Upper lobe of left lung (tissue), 6 donors: ENCODE measurements around the gene PAFAH1B1. TPM values are rescaled to one million over a fixed set of nuclear protein-coding genes. Genes with fewer than 3 reads are reported as not detected.
"Not testable (repeated sequence)": the region's sequence is repeated elsewhere in the genome, so short reads cannot be mapped to it uniquely, and the experiment has no call there.

Experiments used
- ATAC-seq, 2 donors: fragments of 200-7000 bp; cut with Tn5 transposase; one replicate each; pipeline ENCODE4 v1.9.1; 2022; ENCODE audit warnings: mild to moderate bottlenecking in 2 of 2, moderate library complexity in 2 of 2; ENCODE audit not compliant: low FRiP score in 2 of 2
- DNase-seq, 2 donors: peaks; one replicate each; pipeline ENCODE4 v3.0.0-alpha.2; 2019 to 2020
- H3K27ac ChIP-seq, 4 donors: fragments of 200-600 bp; sonication (generic); one replicate each; pipeline ENCODE4 v1.5.1; 2016 to 2019
- H3K27me3 ChIP-seq, 4 donors: fragments of 200-600 bp; sonication (generic); one replicate each; pipeline ENCODE4 v1.5.1; 2017 to 2019
- H3K36me3 ChIP-seq, 4 donors: fragments of 200-600 bp; sonication (generic); one replicate each; pipeline ENCODE4 v1.5.1; 2016 to 2019
- H3K4me1 ChIP-seq, 4 donors: fragments of 200-600 bp; sonication (generic); one replicate each; pipeline ENCODE4 v1.5.1; 2018 to 2019
- H3K4me3 ChIP-seq, 4 donors: fragments of 200-600 bp; sonication (generic); one replicate each; pipeline ENCODE4 v1.5.1; 2017 to 2019; ENCODE audit warnings: mild to moderate bottlenecking in 2 of 4, moderate library complexity in 1 of 4
- H3K9me3 ChIP-seq, 4 donors: fragments of 200-600 bp; sonication (generic); one replicate each; pipeline ENCODE4 v1.5.1; 2018 to 2019
- CTCF ChIP-seq, 6 experiments: fragments of 450-650 bp in 4 of 6; fragments of 200-600 bp in 2 of 6; sonication (generic) in 2 of 6; IDR thresholded peaks; one replicate each; pipeline ENCODE4 v1.5.1; 2016 to 2019; ENCODE audit warnings: antibody characterized with exemption in 6 of 6
- EP300 ChIP-seq, 4 donors: sonication (generic); formaldehyde crosslinking; IDR thresholded peaks; one replicate each; pipeline ENCODE4 v1.5.1; 2017; ENCODE audit warnings: antibody characterized with exemption in 4 of 4, control low read depth in 2 of 4
- POLR2A ChIP-seq, 4 donors: fragments of 450-650 bp; IDR thresholded peaks; one replicate each; pipeline ENCODE4 v1.5.1; 2016 to 2017; ENCODE audit warnings: antibody characterized with exemption in 4 of 4, mild to moderate bottlenecking in 2 of 4
- POLR2AphosphoS5 ChIP-seq, 2 donors: sonication (generic); formaldehyde crosslinking; IDR thresholded peaks; one replicate each; pipeline ENCODE4 v1.5.1; 2017; ENCODE audit warnings: antibody characterized with exemption in 2 of 2
- WGBS, 2 donors: methylation state at CpG; one replicate each; pipeline ENCODE4 v1.1.5; 2017 to 2018; 5-methylcytosine and 5-hydroxymethylcytosine counted together
- total RNA-seq, 6 donors: library from RNA; depleted of rRNA in 4 of 6; stranded (reverse); fragments of >200 nt in 4 of 6; gene quantifications; one replicate each; pipeline versions ENCODE4 v1.1.0 to v1.2.1, GENCODE V29; 2016 to 2021
- donor health status: DM: no; HTN: no; CAD: no; lungs with moderate emphysema.
- donor health status: DM: no; HTN: yes; CAD: no; lungs with severe emphysema.

The PAFAH1B1 gene
- total RNA-seq, 6 donors from 2014 or later = 81.7 to 258 (median 114) TPM

GRCh38 chr17:2566056-2566455 lies 27.4 kb upstream of the PAFAH1B1 start:
- H3K4me3 ChIP-seq = no peak overlapping the region
- H3K9me3 ChIP-seq = peaks cover 0 to 2% (median 0%) of the 10 kb centered on the region in 4 donors
- no peaks in the 10 kb centered on the region for H3K36me3 ChIP-seq
- no peak overlapping the region for H3K27ac ChIP-seq
- TF ChIP-seq POLR2A (IDR thresholded peaks at IDR 0.05) (no peak), CTCF (IDR thresholded peaks at IDR 0.05) (no peak), EP300 (IDR thresholded peaks at IDR 0.05) (no peak), POLR2AphosphoS5 (IDR thresholded peaks at IDR 0.05) (no peak)
- ATAC-seq = no peak
- peaks cover 0 to 7% (median 2%) of the 10 kb centered on the region in 4 donors for H3K4me1 ChIP-seq
- H3K27me3 ChIP-seq = no peaks in the 10 kb centered on the region
- no peak for DNase-seq
- WGBS, 2 donors = 78 to 81% methylated on average over 3 of the region's 3 CpGs

- Histone ChIP-seq H3K36me3 (no peaks in the 10 kb centered on the region), H3K4me1 (peaks cover 0 to 5% (median 0%) of the 10 kb centered on the region in 4 donors), H3K4me3 (no peak overlapping the region), H3K27ac (peak overlapping the region in 3 of 4 donors; percentile 30 to 67 (median 42)), H3K9me3 (no peaks in the 10 kb centered on the region), H3K27me3 (no peaks in the 10 kb centered on the region)
- WGBS, 2 donors = 55 to 68% methylated on average over 4 of the region's 4 CpGs
- DNase-seq = no peak
- TF ChIP-seq POLR2A (IDR thresholded peaks at IDR 0.05) (no peak), CTCF (IDR thresholded peaks at IDR 0.05) (no peak), POLR2AphosphoS5 (IDR thresholded peaks at IDR 0.05) (no peak), EP300 (IDR thresholded peaks at IDR 0.05) (no peak)
- ATAC-seq = no peak
Observed at GRCh38 chr17:2571523-2572303, 21.7 kb upstream of the PAFAH1B1 start.

- peak overlapping the region in 3 of 4 donors; percentile 30 to 67 (median 42) for H3K27ac ChIP-seq
- not testable (repeated sequence) for ATAC-seq, H3K36me3 ChIP-seq, H3K9me3 ChIP-seq, H3K4me1 ChIP-seq, H3K27me3 ChIP-seq, H3K4me3 ChIP-seq
- WGBS, 2 donors = 44 to 62% methylated on average over 7 of the region's 7 CpGs
- TF ChIP-seq POLR2A (IDR thresholded peaks at IDR 0.05) = peak in 2 of 4 donors; percentile 5 to 40
- TF ChIP-seq POLR2AphosphoS5 (IDR thresholded peaks at IDR 0.05) = peak in 1 of 2 donors; percentile 7
- TF ChIP-seq EP300 (IDR thresholded peaks at IDR 0.05) = peak in 1 of 4 donors; percentile 22
- peak in 1 of 2 donors; percentile 63 for DNase-seq
Observed at GRCh38 chr17:2572304-2572609, 21.2 kb upstream of the PAFAH1B1 start.

GRCh38 chr17:2580151-2580550 lies 13.3 kb upstream of the PAFAH1B1 start:
- Histone ChIP-seq H3K4me1 (no peaks in the 10 kb centered on the region), H3K27ac (no peak overlapping the region), H3K27me3 (no peaks in the 10 kb centered on the region), H3K9me3 (no peaks in the 10 kb centered on the region), H3K4me3 (no peak overlapping the region), H3K36me3 (no peaks in the 10 kb centered on the region)
- DNase-seq = no peak
- TF ChIP-seq POLR2A (IDR thresholded peaks at IDR 0.05) = no peak
- no peak for ATAC-seq
- 64 to 75% methylated on average over 4 of the region's 4 CpGs for WGBS, 2 donors

GRCh38 chr17:2580661-2581060 lies 12.8 kb upstream of the PAFAH1B1 start:
- Histone ChIP-seq H3K4me3 (no peak overlapping the region), H3K9me3 (no peaks in the 10 kb centered on the region), H3K4me1 (no peaks in the 10 kb centered on the region), H3K27me3 (no peaks in the 10 kb centered on the region), H3K27ac (no peak overlapping the region), H3K36me3 (no peaks in the 10 kb centered on the region)
- TF ChIP-seq CTCF (IDR thresholded peaks at IDR 0.05) (no peak), EP300 (IDR thresholded peaks at IDR 0.05) (no peak), POLR2A (IDR thresholded peaks at IDR 0.05) (no peak), POLR2AphosphoS5 (IDR thresholded peaks at IDR 0.05) (no peak)
- no peak for DNase-seq
- ATAC-seq = no peak
- WGBS, 2 donors = 61 to 67% methylated on average over 5 of the region's 5 CpGs

- no peaks in the 10 kb centered on the region for H3K4me1 ChIP-seq
- no peak overlapping the region for H3K4me3 ChIP-seq
- H3K36me3 ChIP-seq = no peaks in the 10 kb centered on the region
- ATAC-seq (no peak), DNase-seq (no peak)
- 96% methylated on average over 18 of the region's 18 CpGs for whole genome bisulfite sequencing, 2 donors
- H3K27ac ChIP-seq = no peak overlapping the region
- TF ChIP-seq POLR2A (IDR thresholded peaks at IDR 0.05) = no peak
- TF ChIP-seq CTCF (IDR thresholded peaks at IDR 0.05) = no peak
- no peaks in the 10 kb centered on the region for H3K9me3 ChIP-seq
- H3K27me3 ChIP-seq = no peaks in the 10 kb centered on the region
Observed at GRCh38 chr17:2582493-2582892, 11.0 kb upstream of the PAFAH1B1 start.
